Measurements from ENCODE around the gene PAQR9.

- TF ChIP-seq, protein P1, sequence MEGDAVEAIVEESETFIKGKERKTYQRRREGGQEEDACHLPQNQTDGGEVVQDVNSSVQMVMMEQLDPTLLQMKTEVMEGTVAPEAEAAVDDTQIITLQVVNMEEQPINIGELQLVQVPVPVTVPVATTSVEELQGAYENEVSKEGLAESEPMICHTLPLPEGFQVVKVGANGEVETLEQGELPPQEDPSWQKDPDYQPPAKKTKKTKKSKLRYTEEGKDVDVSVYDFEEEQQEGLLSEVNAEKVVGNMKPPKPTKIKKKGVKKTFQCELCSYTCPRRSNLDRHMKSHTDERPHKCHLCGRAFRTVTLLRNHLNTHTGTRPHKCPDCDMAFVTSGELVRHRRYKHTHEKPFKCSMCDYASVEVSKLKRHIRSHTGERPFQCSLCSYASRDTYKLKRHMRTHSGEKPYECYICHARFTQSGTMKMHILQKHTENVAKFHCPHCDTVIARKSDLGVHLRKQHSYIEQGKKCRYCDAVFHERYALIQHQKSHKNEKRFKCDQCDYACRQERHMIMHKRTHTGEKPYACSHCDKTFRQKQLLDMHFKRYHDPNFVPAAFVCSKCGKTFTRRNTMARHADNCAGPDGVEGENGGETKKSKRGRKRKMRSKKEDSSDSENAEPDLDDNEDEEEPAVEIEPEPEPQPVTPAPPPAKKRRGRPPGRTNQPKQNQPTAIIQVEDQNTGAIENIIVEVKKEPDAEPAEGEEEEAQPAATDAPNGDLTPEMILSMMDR (optimal IDR thresholded peaks at IDR 0.05 in 1 of 3, IDR thresholded peaks at IDR 0.05 in 1 of 3, conservative IDR thresholded peaks at IDR 0.05 in 1 of 3; ENCODE audit: extremely low read depth in 1 of 3, insufficient read depth in 2 of 3, low read length in 3 of 3) = no peak
- no peak for TF ChIP-seq EZH2 (IDR thresholded peaks at IDR 0.05; ENCODE audit: low read length)
Observed at GRCh38 chr3:142913432-142913831, 50.0 kb downstream of the PAQR9 start.

Data from keratinocyte (primary cell).